K562 (cell line): Measurements from ENCODE around the gene TAS1R3. TPM values are rescaled to one million over a fixed set of nuclear protein-coding genes. Genes with fewer than 3 reads are reported as not detected.

ENCODE experiments used
- ASH1L ChIP-seq: fragments of 450-650 bp; IDR thresholded peaks from 2 replicates; pipeline ENCODE4 v1.6.1; 2018; ENCODE audit warnings: borderline replicate concordance, mild to moderate bottlenecking, low read depth; ENCODE audit not compliant: partially characterized antibody
- BHLHE40 ChIP-seq: IDR thresholded peaks from 2 replicates; pipeline ENCODE4 v1.6.1; 2011; ENCODE audit warnings: low read length, improper control_type of control experiment
- GTF2E2 ChIP-seq: fragments of 200-800 bp; sonication (Bioruptor generic); IDR thresholded peaks from 2 replicates; pipeline ENCODE4 v1.6.1; 2016; ENCODE audit warnings: missing genetic modification characterization, missing compliant biosample characterization
- IRF9 ChIP-seq: fragments of 450-650 bp; IDR thresholded peaks from 2 replicates; pipeline ENCODE4 v1.6.1; 2016; ENCODE audit warnings: missing biosample characterization, missing genetic modification characterization
- MBD1 ChIP-seq: fragments of 250-450 bp; sonication (Bioruptor Pico); IDR thresholded peaks from 2 replicates; pipeline ENCODE4 v1.8.0; 2022; ENCODE audit warnings: inconsistent platforms
- MBD2 ChIP-seq: sonication (generic); IDR thresholded peaks from 2 replicates; pipeline ENCODE4 v1.6.1; 2016; ENCODE audit warnings: low read depth, borderline replicate concordance
- MED1 ChIP-seq: sonication (generic); formaldehyde crosslinking; IDR thresholded peaks from 2 replicates; pipeline ENCODE4 v1.8.1; 2023; ENCODE audit warnings: missing genetic modification reagents, borderline replicate concordance
- MGA ChIP-seq: fragments of 450-650 bp; IDR thresholded peaks from 2 replicates; pipeline ENCODE4 v1.6.1; 2016; ENCODE audit warnings: mild to moderate bottlenecking, moderate library complexity
- U2AF2 ChIP-seq: fragments of 200-400 bp; formaldehyde crosslinking; optimal IDR thresholded peaks from 2 replicates; pipeline ENCODE3; 2017; ENCODE audit warnings: low read depth, mild to moderate bottlenecking, low read length
- ZFP36 ChIP-seq: fragments of 150-350 bp; IDR thresholded peaks from 2 replicates; pipeline ENCODE4 v1.6.1; 2018; ENCODE audit warnings: low read length, low read depth; ENCODE audit not compliant: partially characterized antibody
- ZNF280A ChIP-seq: fragments of 450-650 bp; IDR thresholded peaks from 2 replicates; pipeline ENCODE4 v1.6.1; 2018; ENCODE audit warnings: mild to moderate bottlenecking, low read depth; ENCODE audit not compliant: partially characterized antibody
- ZNF77 ChIP-seq: fragments of 250-450 bp; sonication (Bioruptor Pico); IDR thresholded peaks from 2 replicates; pipeline ENCODE4 v1.5.0; 2020
- ZNF79 ChIP-seq: fragments of 250-450 bp; sonication (Bioruptor Pico); IDR thresholded peaks from 2 replicates; pipeline ENCODE4 v1.4.0; 2020; ENCODE audit warnings: low read depth, mild to moderate bottlenecking, moderate library complexity
- polyA plus RNA-seq, 8 experiments: library from polyadenylated mRNA; depleted of rRNA in 4 of 8; stranded (reverse) in 5 of 8; unstranded in 3 of 8; fragments of >200 nt; fragmentation: Nextera tagmentation in 2 of 8; fragmentation: Illumina TruSeq in 1 of 8; extraction: Ambion mirVana in 2 of 8; extraction: Trizol in 1 of 8; gene quantifications; 2 replicates each; pipeline versions ENCODE4 v1.2.1 to v1.2.3, GENCODE V29; 2011 to 2014; ENCODE audit warnings: inconsistent platforms in 1 of 8, missing spikeins in 1 of 8
- total RNA-seq, 7 experiments: library from RNA; depleted of rRNA in 6 of 7; stranded (reverse); fragments of >200 nt in 6 of 7; fragmentation: Illumina TruSeq in 2 of 7; extraction: Trizol in 2 of 7; gene quantifications; 2 replicates each; pipeline versions ENCODE4 v1.2.1 to v1.2.3, GENCODE V29; 2011 to 2021; ENCODE audit warnings: low replicate concordance in 1 of 7

TAS1R3 gene
- total and polyA plus RNA-seq, 9 of the 15 experiments (the other 6 are each of a cell fraction or from before 2014, with no cell fraction given), result 0.07 to 0.13 TPM; not detected in 7

- TF ChIP-seq MGA (no peak), BHLHE40 (no peak), MBD1 (CRISPR knock-in tag) (no peak), U2AF2 (no peak), ASH1L (no peak), MED1 (CRISPR knock-in tag) (peak; percentile 87; the same call in 1 of the 2 replicates), IRF9 (tag) (no peak), ZNF79 (no peak), ZNF280A (no peak), GTF2E2 (tag) (no peak), MBD2 (no peak), ZNF77 (CRISPR knock-in tag) (no peak), ZFP36 (no peak)
Measured at GRCh38 chr1:1334835-1335234, 3.8 kb downstream of the TAS1R3 start (continued).
